ENCODE measurements around the gene MAGIX.
"Not testable (repeated sequence)": the region's sequence is repeated elsewhere in the genome, so short reads cannot be mapped to it uniquely, and the experiment has no call there.

Gene MAGIX

DNA sequence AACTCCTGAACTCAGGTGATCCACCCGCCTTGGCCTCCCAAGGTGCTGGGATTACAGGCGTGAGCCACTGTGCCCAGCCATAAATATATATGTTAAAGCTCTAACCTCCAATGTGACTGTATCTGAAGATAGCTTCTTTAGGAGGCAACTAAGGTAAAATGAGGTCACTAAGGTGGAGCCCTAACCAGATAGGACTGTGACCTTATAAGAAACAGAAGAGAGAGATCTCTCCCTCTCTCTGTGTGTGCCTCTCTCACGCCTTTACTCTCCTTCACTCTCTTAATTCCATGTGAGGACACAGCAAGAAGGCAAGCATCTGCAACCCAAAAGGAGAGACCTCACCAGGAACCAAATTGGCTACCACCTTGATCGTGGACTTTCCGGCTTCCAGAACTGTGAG, 926 bp upstream of the MAGIX start:
- DNase-seq = no peak

GRCh38 chrX:49163555-49164419, 1.2 kb downstream of the MAGIX start:
- peak; percentile 78 for DNase-seq

GRCh38 chrX:49164589-49165360, 2.2 kb downstream of the MAGIX start:
- DNase-seq = no peak

GRCh38 chrX:49165901-49166881, 3.6 kb downstream of the MAGIX start:
- peak; percentile 66 for DNase-seq

DNA sequence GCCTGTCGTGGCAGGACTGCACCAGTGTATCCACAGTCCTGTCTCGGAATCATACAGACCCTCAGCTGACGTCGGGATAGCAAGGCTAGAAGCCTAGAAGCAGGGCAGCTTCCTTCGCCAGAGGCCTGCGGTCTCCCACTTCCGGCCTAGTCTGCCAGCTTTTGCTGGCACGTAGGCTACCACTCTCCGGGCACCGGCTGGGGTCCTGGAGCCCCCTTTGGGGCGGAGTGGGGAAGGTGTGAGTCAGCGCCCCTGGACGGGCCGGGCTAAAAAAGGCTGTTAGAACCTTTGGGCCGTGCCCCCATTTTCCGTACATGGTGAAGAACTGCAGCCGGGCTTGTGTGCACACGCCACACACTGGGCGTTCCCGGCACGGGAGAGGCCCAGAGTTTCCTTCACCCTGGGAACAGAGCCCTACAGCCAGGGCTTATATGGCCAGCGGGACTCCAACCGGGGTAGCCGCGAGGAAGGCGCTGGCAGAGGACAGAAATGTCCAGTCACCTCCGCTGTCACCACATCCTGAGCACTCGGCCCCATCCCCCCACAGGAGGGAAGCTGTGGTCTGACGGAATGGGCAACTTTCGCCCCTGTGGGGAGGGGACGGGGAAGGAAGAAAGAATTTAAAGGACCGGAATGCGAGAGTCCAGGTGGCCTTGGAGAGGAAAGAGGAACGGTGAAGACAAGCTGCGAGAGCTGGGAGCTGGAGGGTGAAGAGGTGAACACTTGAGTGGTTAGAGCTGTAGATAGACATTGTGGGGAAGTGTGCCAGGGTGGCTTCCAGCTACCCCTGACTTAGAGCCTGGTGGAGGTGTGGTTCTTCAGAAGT, 4.6 kb downstream of the MAGIX start:
- peak; percentile 51 for DNase-seq

GRCh38 chrX:49167740-49168108, 5.2 kb downstream of the MAGIX start:
- DNase-seq = no peak

DNA sequence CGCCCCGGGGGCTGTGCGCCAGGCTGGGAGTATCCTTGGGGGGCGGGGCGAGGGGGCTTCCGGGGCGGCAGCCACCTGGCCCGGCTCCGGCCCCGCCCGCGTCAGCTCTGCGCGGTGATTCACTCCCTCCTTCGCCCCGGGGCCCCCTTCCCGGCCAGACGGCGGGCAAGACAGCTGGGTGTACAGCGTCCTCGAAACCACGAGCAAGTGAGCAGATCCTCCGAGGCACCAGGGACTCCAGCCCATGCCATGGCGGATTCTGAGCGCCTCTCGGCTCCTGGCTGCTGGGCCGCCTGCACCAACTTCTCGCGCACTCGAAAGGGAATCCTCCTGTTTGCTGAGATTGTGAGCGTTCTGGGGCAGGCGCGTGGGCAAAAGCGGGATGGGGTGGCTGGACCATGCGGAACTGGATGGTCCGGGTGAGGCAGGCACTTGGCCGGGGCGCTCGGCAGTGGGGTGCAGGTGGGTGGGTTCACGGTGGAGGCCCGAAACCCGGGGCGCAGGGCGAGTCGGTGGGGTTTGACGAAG, 9.3 kb downstream of the MAGIX start, which contains the start of gene PLP2:
TSS of gene PLP2 (plus strand) at position 147 of the 528 bp plus-strand sequence. CDS start at position 250, 103 bp downstream.
- peak; percentile 71 for DNase-seq

- peak; percentile 63 for DNase-seq
Observed at GRCh38 chrX:49172280-49172780, 9.8 kb downstream of the MAGIX start.

- not testable (repeated sequence) for DNase-seq
Observed at GRCh38 chrX:49173544-49173943, 11.0 kb downstream of the MAGIX start.

DNA sequence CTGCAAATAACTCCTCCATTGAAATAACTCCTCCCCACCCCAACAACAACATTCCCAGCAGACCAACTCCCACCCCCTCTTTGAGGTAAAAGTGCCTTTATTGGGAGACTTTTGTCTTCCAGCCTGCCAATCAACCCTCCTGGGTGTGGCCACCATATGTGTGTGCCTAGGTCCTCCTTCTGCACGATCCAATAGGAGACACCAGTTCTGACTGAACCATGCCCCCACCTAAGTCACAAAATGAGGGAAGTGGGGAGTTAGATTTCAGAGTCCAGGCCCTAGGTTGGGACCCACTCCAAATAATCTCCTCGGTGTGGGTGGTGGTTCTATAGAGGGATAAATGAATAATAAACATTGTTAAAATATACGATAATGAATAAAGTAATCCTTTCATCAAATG, 12.2 kb downstream of the MAGIX start:
- no peak for DNase-seq

- DNase-seq = no peak
Observed at GRCh38 chrX:49175435-49176274, 13.1 kb downstream of the MAGIX start.

DNA sequence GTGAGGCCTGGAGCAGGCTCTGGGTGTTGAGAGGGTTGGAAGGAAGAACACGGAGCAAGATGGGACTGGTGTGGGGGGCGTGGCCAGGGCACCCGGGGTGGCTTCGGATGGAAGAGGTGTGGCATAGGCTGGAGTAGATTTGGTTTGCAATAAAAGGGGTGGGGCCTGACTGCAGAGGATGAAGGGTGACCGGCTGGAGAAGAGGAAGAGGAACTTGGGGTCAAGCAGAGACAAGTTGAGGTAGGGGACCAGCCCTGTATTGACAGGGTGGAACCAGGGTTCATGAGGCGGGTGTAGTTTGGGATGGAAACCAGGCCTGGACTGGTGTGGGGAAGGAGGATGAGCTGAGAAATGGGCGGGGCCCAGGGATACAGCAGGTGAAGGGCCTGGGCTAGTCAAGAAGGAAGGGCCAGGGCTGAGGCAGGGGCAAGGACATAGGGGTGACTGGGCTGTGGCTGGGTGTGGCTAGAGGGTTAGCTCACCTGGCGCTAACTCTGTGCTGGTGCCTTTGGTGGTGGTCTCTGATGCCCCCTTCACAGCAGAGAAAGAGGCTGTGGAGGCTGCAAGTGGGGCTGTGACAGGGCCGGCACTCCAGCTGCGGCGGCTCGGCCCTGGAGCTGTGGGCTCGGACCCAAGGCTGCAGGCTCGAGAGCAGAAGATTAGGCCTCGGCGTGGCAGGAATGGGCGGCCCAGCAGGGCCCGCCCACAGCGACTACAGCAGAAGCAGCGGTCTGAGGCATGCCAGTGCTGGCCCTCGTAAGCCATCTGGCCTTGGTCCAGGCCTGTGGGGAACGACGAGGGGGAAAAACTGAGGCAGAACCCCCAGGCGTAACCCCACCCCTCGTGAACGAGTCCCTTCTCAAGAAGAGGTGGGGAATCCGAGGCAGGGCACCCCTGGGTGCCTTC, 14.1 kb downstream of the MAGIX start:
- no peak for DNase-seq

- DNase-seq = no peak
Observed at GRCh38 chrX:49177338-49177833, 14.8 kb downstream of the MAGIX start.

- no peak for DNase-seq
Observed at GRCh38 chrX:49177873-49178480, 15.4 kb downstream of the MAGIX start.

- DNase-seq = no peak
Observed at GRCh38 chrX:49178537-49178936, 16.0 kb downstream of the MAGIX start.

- no peak for DNase-seq
Observed at GRCh38 chrX:49179358-49179757, 16.8 kb downstream of the MAGIX start.

GRCh38 chrX:49183701-49184281, 21.2 kb downstream of the MAGIX start:
- DNase-seq = no peak

Measured in stimulated activated CD4-positive, alpha-beta T cell treated with anti-CD3 and anti-CD28 coated beads, Interleukin-4, amount 100 ng/mL, for 1 hour (primary cell).